OCI-LY7 (cell line): Measurements from ENCODE around the gene CLDN20.

Source experiments
- EZH2phosphoT487 ChIP-seq: fragments of 200-600 bp; sonication (generic); IDR thresholded peaks from 2 replicates; pipeline ENCODE4 v1.6.1; 2018; ENCODE audit warnings: low read depth, borderline replicate concordance, mild to moderate bottlenecking, mixed run types, antibody characterized with exemption, low read length, moderate library complexity, mixed read lengths
- TF ChIP-seq, protein P1 (sequence below): fragments of 200-600 bp; sonication (generic); conservative IDR thresholded peaks from 2 replicates; pipeline ENCODE4 v1.5.1; 2014; ENCODE audit warnings: mild to moderate bottlenecking, antibody characterized with exemption, low read length, moderate library complexity, mixed read lengths

DNA sequence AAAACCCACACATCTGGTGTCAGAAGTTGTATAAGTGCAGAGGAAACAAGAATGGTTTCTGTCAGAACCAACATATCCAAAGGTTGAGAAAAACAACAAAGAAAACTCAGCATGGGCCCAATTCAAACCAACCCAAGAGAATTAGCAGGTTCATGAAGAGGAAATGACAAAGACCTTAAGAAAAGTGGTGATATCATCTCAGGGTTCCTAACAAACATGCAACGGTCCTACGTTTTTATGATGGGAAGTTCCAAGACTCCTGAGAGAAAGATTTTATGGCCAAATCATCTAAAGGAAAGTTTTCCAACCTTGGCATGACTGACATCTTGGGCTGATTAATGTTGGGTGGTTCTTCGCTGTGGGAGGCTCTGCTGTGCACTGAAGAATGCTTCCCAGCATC lies 27.5 kb downstream of the CLDN20 start:
- TF ChIP-seq, protein P1, sequence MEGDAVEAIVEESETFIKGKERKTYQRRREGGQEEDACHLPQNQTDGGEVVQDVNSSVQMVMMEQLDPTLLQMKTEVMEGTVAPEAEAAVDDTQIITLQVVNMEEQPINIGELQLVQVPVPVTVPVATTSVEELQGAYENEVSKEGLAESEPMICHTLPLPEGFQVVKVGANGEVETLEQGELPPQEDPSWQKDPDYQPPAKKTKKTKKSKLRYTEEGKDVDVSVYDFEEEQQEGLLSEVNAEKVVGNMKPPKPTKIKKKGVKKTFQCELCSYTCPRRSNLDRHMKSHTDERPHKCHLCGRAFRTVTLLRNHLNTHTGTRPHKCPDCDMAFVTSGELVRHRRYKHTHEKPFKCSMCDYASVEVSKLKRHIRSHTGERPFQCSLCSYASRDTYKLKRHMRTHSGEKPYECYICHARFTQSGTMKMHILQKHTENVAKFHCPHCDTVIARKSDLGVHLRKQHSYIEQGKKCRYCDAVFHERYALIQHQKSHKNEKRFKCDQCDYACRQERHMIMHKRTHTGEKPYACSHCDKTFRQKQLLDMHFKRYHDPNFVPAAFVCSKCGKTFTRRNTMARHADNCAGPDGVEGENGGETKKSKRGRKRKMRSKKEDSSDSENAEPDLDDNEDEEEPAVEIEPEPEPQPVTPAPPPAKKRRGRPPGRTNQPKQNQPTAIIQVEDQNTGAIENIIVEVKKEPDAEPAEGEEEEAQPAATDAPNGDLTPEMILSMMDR = no peak
- no peak for TF ChIP-seq EZH2phosphoT487
